Activated CD4-positive, alpha-beta memory T cell treated with anti-CD3 and anti-CD28 coated beads, Interleukin-2, amount 10 ng/mL, durations not matched to agents 7 days and 5 days (primary cell): Measurements from ENCODE around the gene PLEKHN1. TPM values are rescaled to one million over a fixed set of nuclear protein-coding genes. Genes with fewer than 3 reads are reported as not detected.

Source experiments
- CTCF ChIA-PET: fragments of 350-600 bp; sonication (Branson Sonifier 250); formaldehyde crosslinking; loops from one replicate; lab custom pipeline; 2021; ENCODE audit warnings: antibody characterized with exemption, inconsistent platforms; lab: Charles Lee
- POLR2A ChIA-PET: fragments of 350-600 bp; sonication (Branson Sonifier 250); formaldehyde crosslinking; loops from one replicate; lab custom pipeline; 2021; ENCODE audit warnings: antibody characterized with exemption; lab: Charles Lee
- DNase-seq: peaks from one replicate; pipeline ENCODE4 v3.0.0-alpha.2; 2020
- H3K27ac Mint-ChIP-seq: one replicate; pipeline ENCODE4 v1.8.0; 2021; ENCODE audit warnings: mild to moderate bottlenecking, mixed read lengths
- H3K27me3 Mint-ChIP-seq: one replicate; pipeline ENCODE4 v1.8.0; 2021; ENCODE audit warnings: mixed read lengths
- H3K36me3 Mint-ChIP-seq: one replicate; pipeline ENCODE4 v1.8.0; 2021; ENCODE audit warnings: low read depth, mixed read lengths
- H3K4me1 Mint-ChIP-seq: one replicate; pipeline ENCODE4 v1.8.0; 2021; ENCODE audit warnings: mixed read lengths
- H3K4me3 Mint-ChIP-seq: one replicate; pipeline ENCODE4 v1.8.0; 2021; ENCODE audit warnings: mild to moderate bottlenecking, mixed read lengths
- H3K9me3 Mint-ChIP-seq: one replicate; pipeline ENCODE4 v1.8.0; 2021; ENCODE audit warnings: mixed read lengths
- total RNA-seq, 2 experiments: library from RNA; stranded (reverse); gene quantifications; one replicate each; pipeline ENCODE4 v1.2.3, GENCODE V29; 2021

Gene PLEKHN1
- total RNA-seq, 2 experiments from 2014 or later, result 7.6 to 8.2 TPM

- CTCF ChIA-PET, result interaction anchor here (0.8 kb wide), 1 partner anchor 42 kb away, joined by 4 read pairs; no protein-coding TSS in a partner anchor
- Mint-ChIP-seq H3K36me3 (peaks cover 4% of the 10 kb centered on the region), H3K27me3 (peaks cover 16% of the 10 kb centered on the region), H3K9me3 (no peaks in the 10 kb centered on the region), H3K4me3 (no peak overlapping the region), H3K4me1 (peaks cover 25% of the 10 kb centered on the region), H3K27ac (no peak overlapping the region)
- no peak for DNase-seq
- POLR2A ChIA-PET, result interaction anchor here (2.4 kb wide), 1 partner anchor 9 kb away, joined by 9 read pairs; the partner anchor contains the start of gene ISG15
These were observed 56.2 kb downstream of the PLEKHN1 start for GRCh38 chr1:1022302-1023009.

GRCh38 chr1:1023700-1024099 is 57.4 kb downstream of the PLEKHN1 start:
- Mint-ChIP-seq H3K4me3 (no peak overlapping the region), H3K27me3 (peaks cover 16% of the 10 kb centered on the region), H3K36me3 (no peaks in the 10 kb centered on the region), H3K9me3 (no peaks in the 10 kb centered on the region), H3K27ac (no peak overlapping the region), H3K4me1 (peaks cover 21% of the 10 kb centered on the region)
- ChIA-PET POLR2A (interaction anchor here (2.4 kb wide), 1 partner anchor 11 kb away, joined by 9 read pairs; the partner anchor contains the start of gene ISG15), CTCF (interaction anchor here (1.0 kb wide), 1 partner anchor 90 kb away, joined by 3 read pairs; no protein-coding TSS in a partner anchor)
- DNase-seq, result no peak

- H3K9me3 Mint-ChIP-seq, result no peaks in the 10 kb centered on the region
- H3K27ac Mint-ChIP-seq, result no peak overlapping the region
- H3K27me3 Mint-ChIP-seq, result peaks cover 16% of the 10 kb centered on the region
- no peaks in the 10 kb centered on the region for H3K36me3 Mint-ChIP-seq
- no peak overlapping the region for H3K4me3 Mint-ChIP-seq
- CTCF ChIA-PET, result interaction anchor here (1.0 kb wide), 1 partner anchor 89 kb away, joined by 3 read pairs; no protein-coding TSS in a partner anchor
- DNase-seq, result no peak
- H3K4me1 Mint-ChIP-seq, result peaks cover 18% of the 10 kb centered on the region
- POLR2A ChIA-PET, result no interaction called here
These were observed 58.0 kb downstream of the PLEKHN1 start for GRCh38 chr1:1024149-1024770.

- ChIA-PET POLR2A (no interaction called here), CTCF (no interaction called here)
- Mint-ChIP-seq H3K9me3 (no peaks in the 10 kb centered on the region), H3K27me3 (peaks cover 16% of the 10 kb centered on the region), H3K27ac (no peak overlapping the region), H3K4me1 (peaks cover 18% of the 10 kb centered on the region), H3K36me3 (no peaks in the 10 kb centered on the region), H3K4me3 (no peak overlapping the region)
- no peak for DNase-seq
These were observed 58.8 kb downstream of the PLEKHN1 start for GRCh38 chr1:1024771-1025699.

Other genes with a start within 250 kb of the PLEKHN1 start
- not detected for gene SAMD11, start 42.6 kb upstream of the PLEKHN1 start, total RNA-seq
- gene NOC2L, start 7.2 kb upstream of the PLEKHN1 start, total RNA-seq, result 10 to 100 TPM; 58.2 to 58.4 TPM
- 10 to 100 TPM; 28.6 to 31.7 TPM for gene KLHL17, start 5.9 kb upstream of the PLEKHN1 start, total RNA-seq
- not detected for gene PERM1, start 15.6 kb downstream of the PLEKHN1 start, total RNA-seq
- under 1 TPM in 1 of 2 experiments, not detected in 1; 0.23 TPM for gene HES4, start 33.6 kb downstream of the PLEKHN1 start, total RNA-seq
- 100 to 1,000 TPM; 593 to 623 TPM for gene ISG15, start 47.0 kb downstream of the PLEKHN1 start, total RNA-seq
- gene AGRN, start 53.6 kb downstream of the PLEKHN1 start, total RNA-seq, result 10 to 100 TPM; 18.3 to 22.8 TPM
- gene RNF223, start 107.8 kb downstream of the PLEKHN1 start, total RNA-seq, result not detected
- 10 to 100 TPM; 18.6 to 19.9 TPM for gene C1orf159, start 149.6 kb downstream of the PLEKHN1 start, total RNA-seq
- not detected for gene TTLL10, start 207.4 kb downstream of the PLEKHN1 start, total RNA-seq
- gene TNFRSF18, start 240.1 kb downstream of the PLEKHN1 start, total RNA-seq, result 100 to 1,000 TPM; 115 to 116 TPM
- gene TNFRSF4, start 247.7 kb downstream of the PLEKHN1 start, total RNA-seq, result 100 to 1,000 TPM; 237 to 243 TPM